SK-N-SH (cell line): Measurements from ENCODE around the gene SOX30. TPM values are rescaled to one million over a fixed set of nuclear protein-coding genes. Genes with fewer than 3 reads are reported as not detected.

ENCODE experiments used
- CTCF ChIA-PET: fragments of 300-600, 350-600 bp; formaldehyde crosslinking; extraction: SDS; loops from one replicate; lab custom pipeline; 2021; lab: Yijun Ruan, JAX
- POLR2A ChIA-PET: fragments of 350-600 bp; sonication (Branson Sonifier 250); formaldehyde crosslinking; extraction: SDS; loops from one replicate; lab custom pipeline; 2020; ENCODE audit warnings: antibody characterized with exemption, inconsistent platforms; lab: Yijun Ruan, JAX
- DNase-seq: peaks from one replicate; pipeline ENCODE4 v3.0.0; 2012
- H2AFZ ChIP-seq: fragments of 200-600 bp; sonication (generic); 2 replicates; pipeline ENCODE4 v1.8.1; 2016; ENCODE audit warnings: antibody characterized with exemption, mild to moderate bottlenecking, low read depth
- H3F3A ChIP-seq: fragments of 200-600 bp; sonication (generic); replicated peaks from 2 replicates; pipeline ENCODE3; 2016; ENCODE audit warnings: antibody characterized with exemption, mild to moderate bottlenecking; ENCODE audit not compliant: insufficient read depth
- H3K27ac ChIP-seq, 2 experiments: fragments of 200-500 bp in 1 of 2; fragments of 200-600 bp in 1 of 2; sonication (Bioruptor generic) in 1 of 2; sonication (generic), shearing (Covaris generic) in 1 of 2; 2 replicates each; pipeline versions ENCODE4 v1.5.1 to v1.6.1; 2014 to 2016; ENCODE audit warnings: low read depth in 2 of 2, inconsistent platforms in 1 of 2, low read length in 1 of 2, mild to moderate bottlenecking in 1 of 2, mixed read lengths in 1 of 2
- H3K27me3 ChIP-seq: fragments of 200-600 bp; sonication (generic), shearing (Covaris generic); 2 replicates; pipeline ENCODE4 v1.6.1; 2016; ENCODE audit warnings: mixed run types; ENCODE audit not compliant: insufficient read depth
- H3K36me3 ChIP-seq, 2 experiments: fragments of 200-500 bp in 1 of 2; fragments of 200-600 bp in 1 of 2; sonication (Bioruptor generic) in 1 of 2; sonication (generic) in 1 of 2; replicated peaks in 1 of 2; 2 replicates each; pipeline versions ENCODE3 to v1.5.1; 2014 to 2016; ENCODE audit warnings: low read length in 1 of 2, mild to moderate bottlenecking in 1 of 2; ENCODE audit not compliant: insufficient read depth in 2 of 2, control insufficient read depth in 1 of 2
- H3K4me1 ChIP-seq, 2 experiments: fragments of 200-500 bp in 1 of 2; fragments of 200-600 bp in 1 of 2; sonication (Bioruptor generic) in 1 of 2; sonication (generic), shearing (Covaris generic) in 1 of 2; 2 replicates each; pipeline versions ENCODE4 v1.5.1 to v1.6.1; 2014 to 2016; ENCODE audit warnings: low read depth in 1 of 2, low read length in 1 of 2, mixed run types in 1 of 2; ENCODE audit not compliant: insufficient read depth in 2 of 2, control insufficient read depth in 1 of 2
- H3K4me2 ChIP-seq: fragments of 200-600 bp; sonication (generic), shearing (Covaris generic); 2 replicates; pipeline ENCODE4 v1.6.1; 2017; ENCODE audit warnings: mixed run types
- H3K4me3 ChIP-seq, 2 experiments: fragments of 200-500 bp in 1 of 2; fragments of 200-600 bp in 1 of 2; sonication (Bioruptor generic) in 1 of 2; sonication (generic), shearing (Covaris generic) in 1 of 2; 2 replicates each; pipeline versions ENCODE4 v1.5.1 to v1.8.1; 2014 to 2016; ENCODE audit warnings: low read depth in 2 of 2, inconsistent platforms in 1 of 2, low read length in 1 of 2, mild to moderate bottlenecking in 1 of 2, mixed read lengths in 1 of 2, moderate library complexity in 1 of 2
- H3K79me2 ChIP-seq: fragments of 200-600 bp; sonication (generic); 2 replicates; pipeline ENCODE4 v1.8.1; 2017; ENCODE audit warnings: mild to moderate bottlenecking; ENCODE audit not compliant: insufficient read depth
- H3K9ac ChIP-seq: fragments of 200-600 bp; sonication (generic); 2 replicates; pipeline ENCODE4 v1.6.1; 2017; ENCODE audit warnings: mixed run types
- H3K9me2 ChIP-seq: fragments of 200-600 bp; sonication (generic); 2 replicates; pipeline ENCODE4 v1.6.1; 2017; ENCODE audit warnings: mixed run types
- H3K9me3 ChIP-seq: fragments of 200-600 bp; sonication (generic); 2 replicates; pipeline ENCODE4 v1.6.1; 2017; ENCODE audit warnings: mixed run types, mild to moderate bottlenecking, moderate library complexity
- H4K20me1 ChIP-seq: fragments of 200-600 bp; sonication (generic); 2 replicates; pipeline ENCODE4 v1.6.1; 2017; ENCODE audit warnings: mild to moderate bottlenecking, mixed run types; ENCODE audit not compliant: insufficient read depth
- CTCF ChIP-seq: fragments of 200-600 bp; sonication (generic); IDR thresholded peaks from 2 replicates; pipeline ENCODE4 v1.6.1; 2017; ENCODE audit warnings: antibody characterized with exemption, mild to moderate bottlenecking, moderate library complexity
- ELF1 ChIP-seq: IDR thresholded peaks from 2 replicates; pipeline ENCODE4 v1.4.0; 2012
- GABPA ChIP-seq: IDR thresholded peaks from 2 replicates; pipeline ENCODE4 v1.4.0; 2012; ENCODE audit warnings: low read depth, mild to moderate bottlenecking
- MXI1 ChIP-seq: IDR thresholded peaks from 2 replicates; pipeline ENCODE4 v1.6.1; 2012; ENCODE audit warnings: mild to moderate bottlenecking, low read depth, low read length, improper control_type of control experiment
- RXRA ChIP-seq: IDR thresholded peaks from 2 replicates; pipeline ENCODE4 v1.4.0; 2012; ENCODE audit warnings: low read depth, mild to moderate bottlenecking, borderline replicate concordance
- SMC3 ChIP-seq: IDR thresholded peaks from 2 replicates; pipeline ENCODE4 v1.6.1; 2012; ENCODE audit warnings: low read depth, low read length, improper control_type of control experiment
- YY1 ChIP-seq: IDR thresholded peaks from 2 replicates; pipeline ENCODE4 v1.4.0; 2012; ENCODE audit warnings: low read depth, mild to moderate bottlenecking
- WGBS: methylation state at CpG from one replicate; pipeline ENCODE4 v1.1.6; 2017; ENCODE audit warnings: low lambda C conversion rate; 5-methylcytosine and 5-hydroxymethylcytosine counted together
- polyA plus RNA-seq, 3 experiments: library from polyadenylated mRNA; depleted of rRNA; stranded (reverse); fragments of >200 nt; gene quantifications; 2 replicates each; pipeline ENCODE4 v1.2.3, GENCODE V29; 2012
- small RNA-seq, 7 experiments: library from RNA; depleted of rRNA; stranded (forward); fragments of <200 nt; gene quantifications; one replicate each; pipeline ENCODE3, GENCODE V24; 2012
- TF ChIP-seq, protein P1 (sequence below): fragments of 150-350 bp; IDR thresholded peaks from 2 replicates; pipeline ENCODE4 v1.6.1; 2017; ENCODE audit warnings: antibody characterized with exemption, low read length, low read depth, borderline replicate concordance

The SOX30 gene
- polyA plus RNA-seq, 1 of the 3 experiments (the other 2 are of a cell fraction): 0.13 TPM

DNA sequence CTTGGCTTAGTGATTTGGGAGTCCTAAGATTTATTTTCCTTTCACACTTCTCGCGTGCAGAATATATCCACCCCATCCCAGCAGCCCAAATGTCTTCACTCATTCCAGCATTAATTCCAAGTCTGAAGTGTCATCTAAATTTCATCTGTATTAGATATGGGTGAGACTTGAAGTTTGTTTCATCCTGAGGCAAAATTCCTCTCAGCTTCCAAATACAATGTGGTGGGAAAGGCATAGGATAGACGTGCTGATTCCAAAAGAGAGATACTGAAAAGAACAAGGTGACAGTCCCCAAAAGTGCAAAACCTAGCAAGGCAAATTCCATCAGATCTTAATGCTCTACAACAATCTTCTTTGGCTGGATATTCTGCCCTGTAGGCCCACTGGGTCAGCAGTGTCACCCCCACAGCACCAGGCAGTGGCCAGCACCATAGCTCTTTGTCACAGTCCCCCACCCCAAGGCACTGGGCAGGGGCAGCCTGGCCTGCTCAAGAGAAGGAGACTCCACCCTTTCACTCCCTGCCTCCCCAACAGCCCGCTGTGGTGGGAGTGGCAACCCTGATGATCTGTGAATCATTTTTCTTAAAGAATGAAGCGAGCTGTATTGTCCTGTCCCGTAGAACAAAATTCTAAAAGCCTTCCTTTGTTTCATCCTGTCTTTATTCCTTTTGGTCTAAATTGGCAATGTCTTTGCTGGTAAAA, 74.0 kb downstream of the SOX30 start:
- Histone ChIP-seq H2AFZ (no peak overlapping the region), H3K4me3 (no peak overlapping the region), H3K9me3 (no peaks in the 10 kb centered on the region), H3F3A (peaks cover 23% of the 10 kb centered on the region), H3K27me3 (no peaks in the 10 kb centered on the region), H3K4me2 (no peak overlapping the region), H3K4me1 (peaks cover 0 to 6% of the 10 kb centered on the region in 2 experiments; a peak in 1 of 4 replicates), H3K9me2 (no peaks in the 10 kb centered on the region), H3K36me3 (no peaks in the 10 kb centered on the region), H3K9ac (no peak overlapping the region), H3K27ac (no peak overlapping the region), H3K79me2 (peaks cover 27% of the 10 kb centered on the region), H4K20me1 (no peaks in the 10 kb centered on the region)
- ChIA-PET CTCF (interaction anchor here (0.7 kb wide), 1 partner anchor 102 kb away, joined by 3 read pairs; no protein-coding TSS in a partner anchor), POLR2A (no interaction called here)
- DNase-seq: no peak
- no peak for TF ChIP-seq RXRA
- no peak for TF ChIP-seq SMC3
- TF ChIP-seq GABPA: no peak
- TF ChIP-seq CTCF: no peak
- TF ChIP-seq, protein P1, sequence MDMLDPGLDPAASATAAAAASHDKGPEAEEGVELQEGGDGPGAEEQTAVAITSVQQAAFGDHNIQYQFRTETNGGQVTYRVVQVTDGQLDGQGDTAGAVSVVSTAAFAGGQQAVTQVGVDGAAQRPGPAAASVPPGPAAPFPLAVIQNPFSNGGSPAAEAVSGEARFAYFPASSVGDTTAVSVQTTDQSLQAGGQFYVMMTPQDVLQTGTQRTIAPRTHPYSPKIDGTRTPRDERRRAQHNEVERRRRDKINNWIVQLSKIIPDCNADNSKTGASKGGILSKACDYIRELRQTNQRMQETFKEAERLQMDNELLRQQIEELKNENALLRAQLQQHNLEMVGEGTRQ: no peak
- no peak for TF ChIP-seq MXI1
- 95% methylated on average over 6 of the region's 6 CpGs for WGBS

GRCh38 chr5:157576678-157577077, 75.6 kb downstream of the SOX30 start:
- WGBS: 88% methylated on average over 4 of the region's 4 CpGs

More at GRCh38 chr5:157576678-157577077, 75.6 kb downstream of the SOX30 start:
- peaks cover 0 to 8% of the 10 kb centered on the region in 2 experiments for H3K36me3 ChIP-seq
- H3K27ac ChIP-seq: peak overlapping the region in 1 of 2 experiments; percentile 93; a peak in 2 of 4 replicates
- TF ChIP-seq YY1: no peak
- no peak for TF ChIP-seq SMC3
- no peak for TF ChIP-seq ELF1
- TF ChIP-seq, all 33 proteins: peak for 0
- peaks cover 43% of the 10 kb centered on the region for H3K79me2 ChIP-seq
- POLR2A ChIA-PET: no interaction called here
- no peaks in the 10 kb centered on the region for H4K20me1 ChIP-seq
- DNase-seq: no peak
- H3F3A ChIP-seq: peaks cover 35% of the 10 kb centered on the region
- no peak overlapping the region; a peak in 1 of 4 replicates for H3K4me3 ChIP-seq
- CTCF ChIA-PET: interaction anchor here (1.0 to 1.6 kb wide), 2 partner anchors 142 to 167 kb away, joined by 3 to 7 read pairs; partner anchors contain the start of gene LSM11
- H2AFZ ChIP-seq: 0 out of 2 replicates have a peak overlapping the region, but pooled peaks have one; percentile 90
- H3K9me3 ChIP-seq: no peaks in the 10 kb centered on the region
- H3K4me2 ChIP-seq: no peak overlapping the region; the same call in 1 of the 2 replicates
- H3K27me3 ChIP-seq: no peaks in the 10 kb centered on the region
- H3K9me2 ChIP-seq: no peaks in the 10 kb centered on the region
- H3K9ac ChIP-seq: peak overlapping the region; percentile 98; the same call in 1 of the 2 replicates
- H3K4me1 ChIP-seq: peaks cover 0 to 6% of the 10 kb centered on the region in 2 experiments; a peak in 2 of 4 replicates

Small RNAs within 50 kb of the gene (small RNA-seq; reads per million reads assigned to genes)
- 0 reads per million in 7 experiments for gene RNU6-390P

Other genes with a start within 250 kb of the SOX30 start
- gene NIPAL4, start 192.2 kb downstream of the SOX30 start, polyA plus RNA-seq (2012; rRNA removed): 2.3 and 2.6 TPM in 2 replicates
- 43.1 and 46.9 TPM in 2 replicates for gene ADAM19, start 76.7 kb downstream of the SOX30 start, polyA plus RNA-seq (2012; rRNA removed)
- gene C5orf52, start 19.1 kb upstream of the SOX30 start, polyA plus RNA-seq (2012; rRNA removed): not detected in 2 replicates
- gene THG1L, start 79.0 kb upstream of the SOX30 start, polyA plus RNA-seq (2012; rRNA removed): 32.0 and 37.0 TPM in 2 replicates
- 0.95 and 1.3 TPM in 2 replicates for gene LSM11, start 91.3 kb upstream of the SOX30 start, polyA plus RNA-seq (2012; rRNA removed)
- 65.4 and 105 TPM in 2 replicates for gene CLINT1, start 206.7 kb upstream of the SOX30 start, polyA plus RNA-seq (2012; rRNA removed)